Upper lobe of left lung (tissue), 4 donors: ENCODE measurements around the gene TACC2.

Source experiments
- CTCF ChIP-seq, 6 experiments: fragments of 450-650 bp in 4 of 6; fragments of 200-600 bp in 2 of 6; sonication (generic) in 2 of 6; IDR thresholded peaks; one replicate each; pipeline ENCODE4 v1.5.1; 2016 to 2019; ENCODE audit warnings: antibody characterized with exemption in 6 of 6
- EP300 ChIP-seq, 4 donors: sonication (generic); formaldehyde crosslinking; IDR thresholded peaks; one replicate each; pipeline ENCODE4 v1.5.1; 2017; ENCODE audit warnings: antibody characterized with exemption in 4 of 4, control low read depth in 2 of 4
- POLR2A ChIP-seq, 4 donors: fragments of 450-650 bp; IDR thresholded peaks; one replicate each; pipeline ENCODE4 v1.5.1; 2016 to 2017; ENCODE audit warnings: antibody characterized with exemption in 4 of 4, mild to moderate bottlenecking in 2 of 4

GRCh38 chr10:122259075-122259466 is 270.1 kb downstream of the TACC2 start:
- TF ChIP-seq CTCF (IDR thresholded peaks at IDR 0.05), result no peak
- TF ChIP-seq POLR2A (IDR thresholded peaks at IDR 0.05), result no peak
- no peak for TF ChIP-seq EP300 (IDR thresholded peaks at IDR 0.05)
